HUES48 (cell line): Measurements from ENCODE around the gene LTB.
A peak's percentile ranks its signal among the peaks of the same experiment; 100 is the strongest.

Source experiments
- H3K27ac ChIP-seq: one replicate; pipeline ENCODE4 v1.7.0; 2013; ENCODE audit warnings: low read depth, low read length, inconsistent platforms
- H3K27me3 ChIP-seq: 2 replicates; pipeline ENCODE4 v1.6.1; 2013; ENCODE audit warnings: mild to moderate bottlenecking, low read length; ENCODE audit not compliant: control insufficient read depth, insufficient read depth
- H3K36me3 ChIP-seq: 2 replicates; pipeline ENCODE4 v1.6.1; 2013; ENCODE audit warnings: low read length; ENCODE audit not compliant: control insufficient read depth, insufficient read depth
- H3K4me1 ChIP-seq: 2 replicates; pipeline ENCODE4 v1.6.1; 2013; ENCODE audit warnings: mild to moderate bottlenecking, low read length; ENCODE audit not compliant: control insufficient read depth, insufficient read depth
- H3K4me3 ChIP-seq: 2 replicates; pipeline ENCODE4 v1.5.1; 2013; ENCODE audit warnings: mild to moderate bottlenecking, low read depth, low read length
- H3K9ac ChIP-seq: 2 replicates; pipeline ENCODE4 v1.6.1; 2013; ENCODE audit warnings: mild to moderate bottlenecking, low read depth, low read length, moderate library complexity
- H3K9me3 ChIP-seq: 2 replicates; pipeline ENCODE4 v1.6.1; 2013; ENCODE audit warnings: low read length; ENCODE audit not compliant: control insufficient read depth, insufficient read depth

The LTB gene

DNA sequence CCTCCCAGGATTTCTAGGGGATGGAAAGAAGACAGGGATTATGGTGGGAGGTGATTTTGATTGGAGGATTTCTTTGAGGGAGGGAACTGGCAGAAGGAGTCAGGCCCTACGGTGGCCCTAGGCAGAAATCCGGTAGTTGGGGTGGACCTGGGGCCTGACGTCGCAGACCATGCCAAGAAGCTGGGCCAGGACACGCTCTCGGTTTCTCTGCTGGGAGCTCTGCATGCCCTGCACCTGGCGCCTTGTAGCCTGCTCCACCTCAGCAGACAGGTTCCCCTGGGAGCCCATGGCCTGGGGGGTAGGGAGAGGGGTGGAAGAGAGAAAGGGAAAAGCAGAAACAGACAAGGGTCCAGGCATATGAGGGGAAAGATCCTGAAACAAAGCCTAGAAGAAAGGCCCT is 36.9 kb downstream of the LTB start:
- Histone ChIP-seq H3K4me1 (peaks cover 14% of the 10 kb centered on the region), H3K27me3 (no peaks in the 10 kb centered on the region), H3K4me3 (no peak overlapping the region; the same call in 1 of the 2 replicates), H3K9me3 (no peaks in the 10 kb centered on the region), H3K27ac (no peak overlapping the region), H3K9ac (no peak overlapping the region), H3K36me3 (peaks cover 25% of the 10 kb centered on the region)

DNA sequence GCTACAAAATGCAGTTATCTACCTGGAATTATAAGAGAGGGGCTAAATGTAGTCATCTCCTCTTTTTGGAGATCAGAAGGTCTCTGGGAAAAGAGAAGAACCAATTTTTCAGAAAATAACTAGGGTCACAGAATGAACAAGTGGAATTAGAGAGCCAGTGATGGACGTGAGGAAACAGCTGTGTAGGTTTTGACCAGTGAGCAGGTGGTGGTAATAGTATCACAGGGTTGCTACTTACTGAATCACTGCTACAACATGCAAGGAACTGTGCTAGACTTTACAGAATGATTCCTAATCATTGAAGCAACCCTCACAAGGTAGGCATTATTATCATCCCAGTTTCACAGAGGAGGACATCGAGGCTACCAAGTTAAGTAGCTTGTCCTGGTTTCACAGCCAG is 37.5 kb downstream of the LTB start:
- Histone ChIP-seq H3K4me1 (peaks cover 20% of the 10 kb centered on the region), H3K27ac (no peak overlapping the region), H3K9ac (no peak overlapping the region), H3K9me3 (no peaks in the 10 kb centered on the region), H3K36me3 (peaks cover 27% of the 10 kb centered on the region), H3K4me3 (no peak overlapping the region), H3K27me3 (no peaks in the 10 kb centered on the region)

DNA sequence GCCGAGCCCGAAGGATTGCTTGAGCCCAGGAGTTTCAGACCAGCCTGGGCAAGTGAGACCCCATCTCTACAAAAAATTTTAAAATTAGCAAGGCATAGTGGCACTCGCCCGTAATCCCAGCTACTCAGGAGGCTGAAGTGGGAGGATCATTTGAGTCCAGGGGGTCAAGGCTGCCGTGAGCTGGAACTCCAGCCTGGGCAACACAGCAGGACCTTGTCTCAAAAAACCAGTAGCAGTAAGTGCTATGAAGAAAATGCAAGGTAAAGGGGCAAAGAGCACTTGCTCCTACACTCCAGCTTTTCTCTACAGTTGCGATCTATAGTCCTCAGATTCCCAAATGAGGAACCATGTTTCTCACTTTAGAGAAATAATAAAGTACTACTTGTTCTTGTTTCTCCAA is 38.6 kb downstream of the LTB start:
- no peak overlapping the region for H3K4me3 ChIP-seq
- H3K27ac ChIP-seq = no peak overlapping the region
- peaks cover 27% of the 10 kb centered on the region for H3K36me3 ChIP-seq
- peaks cover 30% of the 10 kb centered on the region for H3K4me1 ChIP-seq
- no peaks in the 10 kb centered on the region for H3K9me3 ChIP-seq
- no peak overlapping the region for H3K9ac ChIP-seq
- no peaks in the 10 kb centered on the region for H3K27me3 ChIP-seq

DNA sequence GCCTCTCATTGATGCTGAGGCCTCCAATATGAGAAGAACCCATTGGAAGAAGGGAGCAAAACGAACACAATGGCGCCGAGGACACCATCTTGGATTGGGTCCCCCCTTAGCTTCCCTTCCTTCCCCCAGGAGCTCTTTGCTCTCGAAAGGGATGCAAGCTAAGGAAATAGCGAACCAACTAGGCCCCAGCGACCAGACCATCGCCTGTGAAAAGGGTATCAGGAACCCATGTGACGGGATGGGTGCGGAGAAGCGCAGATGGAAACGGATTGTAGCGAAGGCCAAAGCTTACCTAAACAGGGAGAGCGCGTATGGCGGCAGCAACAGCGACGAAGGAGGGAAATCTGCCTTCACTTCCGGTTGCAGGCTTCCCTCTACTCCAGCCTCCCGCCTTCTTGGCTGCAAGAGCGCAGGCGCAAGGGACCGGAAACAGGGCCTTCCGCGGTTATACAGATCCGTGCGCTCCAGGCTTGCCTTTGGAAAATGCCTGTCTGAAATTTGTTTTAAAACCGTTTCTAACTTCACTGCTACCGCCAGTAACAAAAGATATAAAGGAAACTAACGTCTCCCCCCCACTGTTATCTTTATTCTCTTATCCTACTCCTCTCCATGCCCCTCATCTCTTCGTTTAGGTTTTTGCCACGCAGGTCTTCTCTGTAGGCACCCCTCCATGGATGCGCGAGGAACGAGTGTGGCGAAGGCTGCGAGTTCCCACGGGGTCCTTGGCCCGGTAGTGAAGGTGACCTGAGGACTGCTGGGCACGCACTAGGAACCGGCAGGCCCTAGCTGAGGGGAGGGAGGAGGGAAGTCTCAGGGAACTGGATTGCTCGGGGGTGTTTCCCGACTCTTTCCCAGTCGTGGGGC is 40.3 kb downstream of the LTB start, which contains the start of gene DDX39B:
DDX39B (minus strand) TSS at position 346 of the 864 bp plus-strand sequence. CDS start 1,471 bp downstream, outside the sequence.
- Histone ChIP-seq H3K9ac (peak within 1 kb of the TSS; percentile 97), H3K4me3 (peak within 1 kb of the TSS; percentile 97), H3K9me3 (no peaks in the 10 kb centered on the region), H3K4me1 (peaks cover 30% of the 10 kb centered on the region), H3K27me3 (no peaks in the 10 kb centered on the region), H3K27ac (peak within 1 kb of the TSS; percentile 99), H3K36me3 (peaks cover 40% of the 10 kb centered on the region)

DNA sequence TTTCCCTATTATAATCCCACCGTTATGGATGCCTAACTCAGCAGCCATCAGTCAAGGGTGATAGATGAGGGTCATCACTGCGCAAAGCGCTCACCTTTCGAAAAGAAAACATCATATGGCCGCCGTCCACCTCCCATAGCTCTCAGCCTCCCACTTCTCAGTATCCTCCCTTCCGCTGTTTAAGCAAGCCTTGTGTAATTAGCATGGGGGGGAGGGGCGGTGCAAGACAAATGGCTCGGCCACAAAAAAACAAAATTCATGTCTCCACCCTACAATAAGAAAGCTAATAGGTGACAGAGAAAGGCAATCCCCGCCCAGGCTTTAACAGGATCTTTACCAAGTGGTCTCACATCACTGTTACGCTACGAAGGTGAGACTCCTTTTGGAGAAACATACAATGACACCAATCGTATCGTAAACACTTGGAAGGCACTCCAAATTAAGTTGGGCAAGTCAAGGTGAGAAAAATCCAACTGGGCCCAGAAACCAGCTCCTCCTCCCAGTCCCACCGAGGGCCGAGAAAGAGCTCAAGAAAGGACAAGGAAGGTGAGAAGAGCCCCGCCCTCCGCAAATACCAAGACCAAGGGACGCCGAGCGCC is 41.1 kb downstream of the LTB start:
- Histone ChIP-seq H3K9ac (peak overlapping the region; percentile 97), H3K27me3 (no peaks in the 10 kb centered on the region), H3K9me3 (no peaks in the 10 kb centered on the region), H3K4me3 (peak overlapping the region; percentile 97), H3K27ac (peak overlapping the region; percentile 99), H3K4me1 (peaks cover 28% of the 10 kb centered on the region), H3K36me3 (peaks cover 47% of the 10 kb centered on the region)

DNA sequence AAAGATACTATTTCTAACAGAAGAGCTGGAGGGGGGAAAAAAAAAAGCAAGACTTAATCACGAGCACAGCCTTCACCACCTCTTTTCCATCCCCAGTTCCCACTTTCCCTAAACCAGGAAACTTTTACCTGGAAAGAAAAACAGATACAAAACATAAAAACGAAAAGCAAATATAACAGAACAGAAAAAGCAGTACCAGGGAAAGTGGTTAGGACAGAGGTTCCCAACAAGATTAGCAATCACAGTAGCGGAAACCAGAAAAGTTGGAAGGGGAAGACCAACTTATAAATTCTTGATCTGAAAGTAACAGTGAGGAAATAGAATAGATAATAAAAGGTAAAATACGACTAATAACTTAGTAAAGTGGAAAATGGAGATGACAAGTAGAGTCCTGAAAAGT is 41.6 kb downstream of the LTB start:
- Histone ChIP-seq H3K4me1 (peaks cover 23% of the 10 kb centered on the region), H3K9ac (peak overlapping the region; percentile 97), H3K27me3 (no peaks in the 10 kb centered on the region), H3K4me3 (peak overlapping the region; percentile 97), H3K36me3 (peaks cover 52% of the 10 kb centered on the region), H3K27ac (no peak overlapping the region), H3K9me3 (no peaks in the 10 kb centered on the region)

DNA sequence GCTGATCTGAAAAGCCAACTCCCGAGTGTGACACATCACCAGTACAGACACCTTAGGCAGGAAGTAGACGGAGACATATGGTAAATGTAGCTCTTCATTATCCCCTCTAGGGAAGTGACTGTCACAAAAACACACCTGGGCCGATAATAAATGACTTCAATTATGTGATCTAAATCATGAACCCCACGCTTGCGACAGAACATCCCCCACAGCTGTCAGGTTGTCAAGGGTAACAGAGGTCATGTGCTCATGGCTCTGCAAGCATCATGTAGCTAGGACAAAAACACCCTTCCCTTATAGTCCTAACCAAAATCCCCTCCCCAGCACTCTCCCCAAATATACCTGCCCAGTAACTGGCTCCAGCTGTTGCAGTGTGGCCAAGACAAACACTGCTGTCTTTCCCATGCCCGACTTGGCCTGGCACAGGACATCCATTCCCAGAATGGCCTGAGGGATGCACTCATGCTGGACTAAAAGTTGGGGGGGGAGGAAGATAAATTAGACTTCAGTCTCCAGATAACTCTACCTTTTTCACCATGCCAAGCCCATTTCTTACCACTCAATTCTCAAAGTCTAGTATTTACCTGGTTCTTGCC is 43.3 kb downstream of the LTB start:
- no peak overlapping the region for H3K27ac ChIP-seq
- H3K27me3 ChIP-seq = no peaks in the 10 kb centered on the region
- H3K9ac ChIP-seq = peak overlapping the region; percentile 9; the same call in 1 of the 2 replicates
- peaks cover 22% of the 10 kb centered on the region for H3K4me1 ChIP-seq
- peak overlapping the region; percentile 97; the same call in 1 of the 2 replicates for H3K4me3 ChIP-seq
- no peaks in the 10 kb centered on the region for H3K9me3 ChIP-seq
- H3K36me3 ChIP-seq = peaks cover 70% of the 10 kb centered on the region

DNA sequence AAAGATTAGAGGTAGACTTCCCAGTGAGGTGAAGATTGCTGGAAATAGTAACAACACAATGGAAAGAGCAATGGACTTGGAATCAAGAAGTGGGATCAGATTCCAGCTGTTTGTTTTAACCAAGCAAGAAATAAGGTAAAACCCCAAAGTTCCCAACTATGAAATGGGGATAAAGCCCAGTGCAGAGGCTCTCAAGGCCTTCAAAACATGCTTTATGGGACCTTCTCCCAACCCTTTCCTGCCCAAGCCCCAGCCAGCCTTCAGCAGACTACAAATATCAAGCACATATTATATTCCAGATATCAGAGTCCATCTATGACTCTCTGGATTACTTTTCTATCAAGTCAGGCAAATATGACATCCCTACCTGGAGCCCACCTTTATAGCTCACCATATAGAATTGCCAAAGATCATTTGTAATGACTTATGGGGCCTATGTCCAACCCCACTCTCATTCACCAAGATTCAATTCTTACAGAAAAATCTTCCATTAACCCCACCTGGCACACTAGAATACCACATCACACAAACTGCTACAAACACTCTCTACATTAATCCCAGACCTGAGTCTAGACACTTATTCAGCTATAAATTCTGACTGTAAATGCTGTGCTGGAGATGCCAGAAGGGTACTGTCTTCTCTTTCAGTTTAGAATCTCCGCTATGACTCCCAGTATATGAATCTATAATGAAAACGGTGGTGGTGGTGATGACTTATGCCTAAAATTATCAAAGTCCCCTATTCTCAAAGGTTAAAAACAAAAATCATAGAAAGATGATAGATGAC is 46.5 kb downstream of the LTB start:
- Histone ChIP-seq H3K4me1 (peaks cover 18% of the 10 kb centered on the region), H3K9me3 (no peaks in the 10 kb centered on the region), H3K27ac (no peak overlapping the region), H3K27me3 (no peaks in the 10 kb centered on the region), H3K9ac (no peak overlapping the region), H3K36me3 (peaks cover 100% of the 10 kb centered on the region), H3K4me3 (no peak overlapping the region)

DNA sequence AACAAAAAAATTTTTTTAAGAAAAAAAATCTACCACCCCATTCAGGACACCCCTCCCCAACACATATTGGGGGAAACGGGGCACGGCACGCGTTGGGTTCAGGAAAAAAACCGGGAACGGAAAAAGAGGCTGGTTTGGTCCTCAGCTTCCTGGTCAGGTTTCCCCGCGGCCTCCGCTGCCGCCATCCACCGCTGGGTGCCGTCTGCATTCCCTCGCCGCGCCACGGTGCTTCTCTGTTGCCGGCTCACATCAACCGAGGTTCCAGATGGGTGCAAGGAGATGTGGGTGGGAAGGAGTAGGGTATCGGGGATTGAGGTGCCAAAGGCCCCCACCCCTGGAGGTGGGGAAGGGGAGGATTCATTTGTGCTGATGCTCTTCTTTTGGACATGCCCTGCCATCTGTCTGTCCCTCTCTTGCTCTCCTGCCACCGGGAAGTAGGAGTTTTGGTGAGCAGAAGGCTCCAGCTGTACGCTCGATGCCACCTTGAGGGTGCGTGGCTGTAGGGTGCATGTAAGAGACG is 47.6 kb downstream of the LTB start:
- Histone ChIP-seq H3K9ac (no peak overlapping the region), H3K27ac (no peak overlapping the region), H3K4me1 (peaks cover 9% of the 10 kb centered on the region; the same call in 1 of the 2 replicates), H3K4me3 (no peak overlapping the region), H3K9me3 (no peaks in the 10 kb centered on the region), H3K36me3 (peaks cover 100% of the 10 kb centered on the region), H3K27me3 (no peaks in the 10 kb centered on the region)

DNA sequence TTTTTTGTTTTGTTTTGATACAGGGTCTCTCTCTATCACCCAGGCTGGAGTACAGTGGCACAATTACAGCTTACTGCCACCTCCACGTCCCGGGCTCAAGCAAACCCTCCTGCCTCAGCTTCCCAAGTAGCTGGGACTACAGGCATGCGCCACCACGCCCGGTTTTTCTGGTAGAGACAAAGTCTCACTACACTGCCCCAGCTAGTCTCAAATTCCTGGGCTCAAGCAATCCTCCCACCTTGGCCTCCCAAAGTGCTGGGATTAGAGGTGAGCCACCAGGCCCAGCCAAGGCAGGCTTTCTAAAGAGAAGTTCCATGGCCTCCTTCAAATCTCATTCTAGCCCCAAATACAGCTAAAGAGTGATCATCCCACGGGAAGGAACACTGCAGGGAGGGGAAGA is 48.2 kb downstream of the LTB start:
- Histone ChIP-seq H3K9ac (no peak overlapping the region), H3K9me3 (no peaks in the 10 kb centered on the region), H3K4me3 (no peak overlapping the region), H3K27ac (no peak overlapping the region), H3K36me3 (peaks cover 97% of the 10 kb centered on the region), H3K4me1 (peaks cover 3% of the 10 kb centered on the region; the same call in 1 of the 2 replicates), H3K27me3 (no peaks in the 10 kb centered on the region)
